ENCODE measurements around the gene PDE8B.

Gene PDE8B

GRCh38 chr5:77321793-77322394 is 111.4 kb downstream of the PDE8B start:
- no peak for TF ChIP-seq CTCF (IDR thresholded peaks at IDR 0.05; ENCODE audit: low read depth, low read length)

GRCh38 chr5:77322406-77322805 is 111.9 kb downstream of the PDE8B start:
- TF ChIP-seq CTCF (IDR thresholded peaks at IDR 0.05; ENCODE audit: low read depth, low read length) = no peak
- no peak overlapping the region for H3K4me3 ChIP-seq (ENCODE audit: low read depth, low read length)

More at GRCh38 chr5:77321793-77322394, 111.4 kb downstream of the PDE8B start:
- H3K4me3 ChIP-seq (ENCODE audit: low read depth, low read length) = no peak overlapping the region

DNA sequence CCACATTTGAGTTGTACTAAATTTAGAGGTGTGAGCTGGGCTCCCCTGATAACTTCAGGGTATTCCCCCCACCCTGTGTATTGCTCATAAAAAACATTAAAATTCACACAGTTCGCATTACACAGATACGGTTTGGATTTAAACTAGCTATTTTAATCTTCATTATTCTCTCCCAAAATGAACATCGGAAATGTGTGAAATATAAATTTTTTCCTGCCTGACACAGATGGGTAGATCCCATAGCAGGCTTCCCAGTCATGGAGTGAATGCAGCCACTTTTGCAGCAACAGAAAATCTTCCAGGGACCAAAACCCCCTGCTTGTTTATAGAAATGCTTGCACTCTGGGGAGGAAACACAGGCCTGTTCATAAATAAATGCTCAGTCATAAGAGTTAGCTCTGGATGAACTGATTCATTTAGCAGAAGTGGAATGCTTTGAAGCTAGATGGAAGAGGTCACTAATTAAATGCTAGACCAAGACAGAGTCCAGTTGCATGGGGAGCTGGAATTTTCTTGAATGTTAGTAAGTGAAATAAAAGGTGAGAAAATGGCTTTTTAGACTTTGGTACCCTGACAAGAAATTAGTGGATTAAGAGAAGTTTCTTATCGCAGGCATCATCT is 115.6 kb downstream of the PDE8B start:
- TF ChIP-seq CTCF (IDR thresholded peaks at IDR 0.05; ENCODE audit: low read depth, low read length) = no peak
- H3K4me3 ChIP-seq (ENCODE audit: low read depth, low read length) = no peak overlapping the region

DNA sequence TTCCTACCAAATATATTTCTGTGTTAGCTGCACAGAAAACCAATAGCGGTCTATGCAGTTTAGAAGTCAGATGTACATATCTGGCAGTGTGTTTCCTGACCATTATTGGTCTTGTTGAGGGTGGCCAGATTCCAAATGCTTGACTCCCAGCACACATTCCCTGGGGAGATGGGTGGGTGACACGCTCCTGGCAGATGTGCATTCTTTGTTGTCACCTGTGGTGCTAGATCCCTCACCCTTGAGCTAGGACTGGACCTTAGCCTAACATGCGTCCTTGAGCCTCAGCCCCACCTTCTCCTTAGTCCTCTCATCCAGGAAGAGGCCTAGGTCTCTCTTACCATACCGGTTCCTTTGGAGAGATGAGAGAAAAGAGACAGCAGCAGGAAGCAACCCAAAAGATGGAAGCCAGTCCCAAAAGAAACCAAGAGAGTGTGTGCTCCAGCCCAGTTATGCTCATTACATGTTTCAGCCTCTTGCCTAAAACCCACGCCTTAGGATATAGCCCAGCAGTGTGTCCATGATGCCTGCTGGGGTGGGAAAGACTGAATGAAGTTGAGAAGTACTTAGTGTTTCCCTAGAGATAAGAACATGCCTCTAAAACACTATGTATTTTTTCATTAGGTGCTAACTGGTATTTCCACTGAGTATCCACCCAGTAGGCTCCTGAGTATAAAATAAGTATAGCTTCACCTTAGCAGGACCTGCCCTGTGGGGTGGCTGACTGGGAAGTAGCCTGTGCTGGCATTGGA is 116.7 kb downstream of the PDE8B start:
- TF ChIP-seq CTCF (IDR thresholded peaks at IDR 0.05; ENCODE audit: low read depth, low read length) = no peak
- no peak overlapping the region for H3K4me3 ChIP-seq (ENCODE audit: low read depth, low read length)

- H3K4me3 ChIP-seq (ENCODE audit: low read depth, low read length) = no peak overlapping the region
- no peak for TF ChIP-seq CTCF (IDR thresholded peaks at IDR 0.05; ENCODE audit: low read depth, low read length)
Measured at GRCh38 chr5:77328930-77329647, 118.6 kb downstream of the PDE8B start.

DNA sequence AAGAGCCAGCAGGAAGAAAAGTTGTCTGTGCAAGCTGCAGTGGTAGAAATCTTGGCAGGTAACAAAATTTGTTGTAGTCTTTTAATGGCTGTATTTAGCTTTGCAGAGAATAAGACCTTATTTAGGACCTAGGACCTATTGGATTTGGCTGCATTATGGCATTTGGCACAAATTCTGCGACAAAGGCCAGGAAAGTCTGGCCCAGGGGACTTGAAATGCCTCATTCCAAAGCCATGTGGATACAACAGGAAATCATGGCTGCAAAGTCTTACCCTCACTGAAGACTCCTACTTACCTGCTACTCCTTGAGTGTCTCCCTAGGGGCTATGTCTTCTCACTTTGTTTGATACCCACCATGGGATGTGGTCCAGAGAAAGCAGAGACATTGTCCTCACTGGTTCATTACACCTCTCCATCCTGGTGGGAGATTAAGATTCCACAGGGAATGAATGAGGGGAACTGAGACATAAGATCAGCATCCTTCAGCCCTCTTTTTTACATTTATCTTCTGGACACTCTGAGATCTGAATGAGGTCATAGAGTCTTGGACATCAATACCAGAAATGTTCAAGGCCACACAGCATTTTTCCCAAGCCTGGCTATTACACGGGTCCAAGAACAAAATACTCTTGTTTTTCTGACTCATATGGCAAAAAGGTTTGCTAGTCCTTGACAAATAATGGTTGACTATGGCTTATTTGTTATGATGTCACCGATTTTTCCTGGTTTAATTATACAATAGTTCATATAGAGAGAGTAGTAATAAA is 119.4 kb downstream of the PDE8B start:
- no peak for TF ChIP-seq CTCF (IDR thresholded peaks at IDR 0.05; ENCODE audit: low read depth, low read length)
- no peak overlapping the region for H3K4me3 ChIP-seq (ENCODE audit: low read depth, low read length)
